Esophagus muscularis mucosa (tissue), 2 donors: ENCODE data around the gene LILRB4.

ENCODE experiments used
- EP300 ChIP-seq: sonication (generic); formaldehyde crosslinking; IDR thresholded peaks from one replicate; pipeline ENCODE4 v1.6.1; 2017; ENCODE audit warnings: antibody characterized with exemption
- POLR2A ChIP-seq: fragments of 450-650 bp; IDR thresholded peaks from one replicate; pipeline ENCODE4 v1.6.1; 2017; ENCODE audit warnings: antibody characterized with exemption, moderate library complexity, mild to moderate bottlenecking, low read depth

GRCh38 chr19:54667217-54667616, 4.4 kb downstream of the LILRB4 start:
- no peak for TF ChIP-seq POLR2A
- TF ChIP-seq EP300 = no peak
